Endometrial microvascular endothelial cells (primary cell): ENCODE measurements around the gene SIX5. TPM values are rescaled to one million over a fixed set of nuclear protein-coding genes. Genes with fewer than 3 reads are reported as not detected.

Experiments
- in situ Hi-C: cut with HindIII; loops from 2 replicates; pipeline ENCODE4 v1.10.0; 2017; ENCODE audit warnings: low sequenced_read_pairs, low pct_unique_long_range_greater_than_20kb; ENCODE audit errors: inconsistent ontology term
- total RNA-seq: library from RNA; depleted of rRNA; stranded (reverse); fragments of >200 nt; gene quantifications from one replicate; pipeline ENCODE4 v1.2.3, GENCODE V29; 2015; ENCODE audit errors: inconsistent ontology term

Gene SIX5
- total RNA-seq, 1 donor from 2014 or later: 6.8 TPM

DNA sequence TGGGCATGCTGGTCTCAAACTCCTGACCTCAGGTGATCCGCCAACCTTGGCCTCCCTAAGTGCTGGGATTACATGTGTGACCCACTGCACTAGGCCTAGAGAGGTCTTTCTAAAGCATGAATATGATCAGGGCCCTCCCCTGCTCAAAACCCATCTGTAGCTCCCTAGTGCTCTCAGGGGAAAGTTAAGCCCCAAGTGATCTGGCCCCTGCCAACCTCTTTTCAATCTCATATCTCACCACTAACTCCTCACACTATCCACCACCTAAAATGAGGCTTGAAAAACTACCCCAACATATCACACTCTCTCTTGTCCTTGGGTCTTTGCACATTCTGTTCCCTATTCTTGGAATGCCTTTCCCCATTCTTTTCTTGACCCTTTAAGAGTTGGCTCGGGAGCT is 25.6 kb upstream of the SIX5 start:
- in situ Hi-C loops: no loop called here

DNA sequence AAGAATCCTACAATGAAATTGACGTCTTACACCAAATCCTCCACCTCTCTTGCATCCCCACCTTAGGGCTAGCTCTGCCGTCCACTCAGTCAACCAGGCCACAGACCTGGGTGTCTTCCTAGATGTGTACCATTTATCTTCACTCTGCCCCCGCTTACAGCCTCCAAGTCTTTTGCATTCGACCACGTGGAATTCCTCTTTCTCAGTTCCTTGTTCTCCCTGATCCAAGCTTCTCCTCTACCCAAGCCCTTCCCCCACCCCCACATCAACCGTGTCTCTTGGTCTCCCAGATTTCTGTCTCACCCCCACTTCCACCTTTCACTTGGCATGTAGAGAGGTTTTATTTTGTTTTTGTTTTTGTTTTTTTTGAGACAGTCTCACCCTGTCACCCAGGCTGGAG is 24.8 kb upstream of the SIX5 start:
- in situ Hi-C loops: no loop called here

DNA sequence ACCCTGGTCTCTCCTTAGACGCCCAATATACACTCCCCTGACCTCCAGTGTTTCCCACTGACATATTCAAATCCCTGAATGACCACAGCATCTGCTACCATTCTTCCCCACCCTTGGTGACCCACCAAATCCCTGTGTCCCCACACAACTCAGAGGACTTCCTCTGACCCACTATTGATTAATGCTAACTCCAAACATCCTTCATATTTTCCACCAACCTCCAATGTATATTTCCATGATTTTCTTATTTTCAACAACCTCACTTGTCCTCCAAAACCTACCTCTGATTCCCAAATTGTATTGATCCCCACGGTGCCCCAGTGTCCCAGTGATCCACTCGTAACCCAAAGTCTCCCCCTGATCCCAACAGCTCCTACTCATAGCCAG is 24.1 kb upstream of the SIX5 start:
- in situ Hi-C loops: no loop called here

DNA sequence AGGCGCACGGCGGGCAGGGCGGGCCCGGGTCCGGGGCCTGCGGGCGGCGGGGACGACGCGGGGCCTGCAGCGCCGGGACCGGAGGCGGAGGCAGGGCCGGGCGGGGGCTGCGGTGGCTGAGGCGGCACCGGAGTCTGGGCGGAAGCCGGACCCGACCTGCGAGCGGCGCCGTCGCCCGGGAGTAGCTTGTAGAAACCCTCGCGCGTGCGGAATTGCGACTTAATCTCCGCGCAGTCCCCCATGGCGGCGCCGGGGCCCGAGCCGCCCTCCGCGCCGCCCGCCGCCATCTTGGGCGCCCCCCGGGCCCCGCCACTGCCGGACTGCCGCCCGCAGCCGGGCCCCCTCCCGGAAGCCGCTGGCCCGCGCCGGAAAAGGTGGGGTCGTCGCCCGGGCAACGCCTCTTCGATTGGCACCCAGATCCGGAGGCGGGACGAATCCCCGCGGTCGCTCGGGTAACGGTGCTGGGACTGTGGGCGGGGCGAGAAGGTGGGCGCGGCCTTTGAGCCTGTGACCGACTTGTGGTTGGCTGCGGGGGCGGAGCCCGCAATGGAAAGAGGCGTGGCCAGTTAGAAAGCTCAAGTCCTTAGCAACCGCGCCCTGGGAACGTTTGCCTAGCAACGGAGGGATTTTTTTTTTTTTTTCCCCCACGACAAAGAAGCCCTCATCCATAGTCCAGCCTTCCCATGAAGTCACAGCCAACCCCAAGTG is 23.6 kb upstream of the SIX5 start, which contains the start of gene DMWD:
Gene DMWD, minus strand, starts transcription at position 376 of the 708 bp plus-strand sequence. Its CDS starts 89 bp downstream, at position 287.
- in situ Hi-C loops: no loop called here

DNA sequence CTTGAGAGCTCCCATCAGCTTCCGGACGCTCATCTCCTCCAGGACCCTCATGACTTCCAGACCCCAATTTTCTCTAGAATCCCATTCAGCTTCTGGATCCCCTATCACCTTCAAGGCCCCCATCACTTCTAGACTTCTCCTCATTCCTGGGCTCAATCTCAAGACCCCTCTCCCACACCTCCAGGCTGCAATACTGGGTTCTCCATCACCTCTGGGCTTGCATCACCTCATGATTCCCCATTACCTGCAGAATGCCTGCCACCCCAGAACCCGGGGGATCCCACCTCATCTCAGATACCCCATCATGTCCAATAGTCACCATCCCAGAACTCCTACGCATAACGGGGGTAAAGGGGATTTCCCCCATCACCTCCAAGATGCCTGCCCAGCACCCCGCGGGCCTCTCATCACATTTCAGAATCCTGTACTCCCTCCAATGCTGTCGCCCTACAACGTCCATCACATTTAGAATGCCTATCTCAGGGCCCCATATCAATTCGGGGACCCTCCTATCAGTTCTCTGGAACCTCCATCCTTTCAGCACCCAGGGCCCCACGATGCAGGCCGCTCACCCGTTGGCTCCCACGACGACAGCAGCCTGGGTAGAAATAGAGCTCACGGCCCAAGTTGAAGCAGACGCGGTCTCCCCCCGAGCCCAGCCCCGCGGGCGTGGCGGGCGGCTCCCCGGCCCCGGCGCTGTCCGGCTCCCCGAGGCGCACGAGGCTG is 22.9 kb upstream of the SIX5 start:
- in situ Hi-C loops: no loop called here

DNA sequence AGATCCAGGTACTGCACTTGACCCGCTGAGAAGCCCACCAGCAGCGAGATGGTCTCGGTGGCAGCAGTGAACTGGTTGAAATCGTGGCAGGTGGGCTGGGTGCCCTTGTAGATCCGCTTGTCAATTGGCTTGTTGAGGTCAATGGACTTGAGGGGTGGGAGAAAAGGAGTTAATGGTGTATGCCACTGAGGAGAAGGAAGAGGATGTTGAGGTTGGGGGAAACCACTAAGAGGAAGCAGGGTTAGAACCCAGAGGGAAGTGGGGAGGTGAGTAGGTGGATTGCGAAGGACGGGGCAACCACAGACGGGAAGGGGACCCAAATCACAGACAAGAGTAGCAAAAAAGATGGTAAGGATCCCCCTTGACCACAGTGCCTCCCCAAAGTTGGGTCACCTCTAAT is 21.9 kb upstream of the SIX5 start:
- in situ Hi-C loops: no loop called here

DNA sequence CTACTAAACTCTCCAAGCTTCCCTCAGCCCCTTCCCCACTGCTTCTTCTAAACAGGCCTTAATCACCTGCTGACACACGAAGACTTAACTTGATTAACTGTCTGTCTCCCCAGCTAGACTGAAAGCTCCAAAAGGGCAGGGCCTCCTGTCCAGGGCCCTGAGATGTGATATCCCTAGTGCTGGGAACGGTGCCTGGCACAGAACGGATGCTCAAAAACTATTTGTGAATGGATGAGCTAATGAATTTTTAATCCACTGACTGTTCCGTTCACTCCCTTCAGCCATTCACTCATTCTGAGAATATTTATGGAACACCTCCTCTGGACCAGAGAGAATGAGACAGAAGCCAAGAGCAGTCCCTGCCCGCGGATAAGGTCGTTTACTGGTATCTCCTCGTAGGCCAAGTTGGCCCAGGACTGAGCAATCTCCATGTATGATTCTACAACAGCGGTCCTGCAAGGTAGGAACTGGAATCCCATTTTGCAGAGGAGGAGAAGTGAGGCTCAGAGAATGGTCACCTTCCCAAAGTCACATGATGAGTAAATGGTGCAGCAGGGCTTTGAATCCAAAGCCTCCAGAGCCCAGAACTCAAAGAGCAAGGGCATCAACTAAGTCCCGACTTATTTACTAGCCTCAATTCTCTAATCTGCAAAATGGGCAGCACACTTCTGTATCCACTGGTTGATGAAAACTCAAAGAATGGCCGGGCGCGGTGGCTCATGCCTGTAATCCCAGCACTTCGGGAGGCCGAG is 20.2 kb upstream of the SIX5 start:
- in situ Hi-C loops: no loop called here

DNA sequence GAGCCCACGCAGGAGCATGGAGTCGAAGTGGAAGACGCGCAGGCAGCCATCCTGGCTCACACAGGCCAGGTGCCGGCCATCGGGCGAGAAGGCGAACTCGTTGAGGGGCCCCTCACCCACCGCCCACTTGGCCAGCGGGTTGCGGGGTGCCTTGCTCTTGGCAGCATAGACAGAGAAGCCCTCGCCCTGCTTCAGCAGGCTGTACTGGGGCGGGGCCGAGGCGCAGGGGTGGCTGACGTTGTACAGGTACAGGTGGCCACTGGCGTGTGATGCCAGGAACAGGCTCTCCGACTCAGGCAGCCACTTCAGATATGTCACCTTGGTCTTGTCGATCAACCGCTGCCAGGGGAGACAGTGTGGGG is 17.5 kb upstream of the SIX5 start:
- in situ Hi-C loops: no loop called here

DNA sequence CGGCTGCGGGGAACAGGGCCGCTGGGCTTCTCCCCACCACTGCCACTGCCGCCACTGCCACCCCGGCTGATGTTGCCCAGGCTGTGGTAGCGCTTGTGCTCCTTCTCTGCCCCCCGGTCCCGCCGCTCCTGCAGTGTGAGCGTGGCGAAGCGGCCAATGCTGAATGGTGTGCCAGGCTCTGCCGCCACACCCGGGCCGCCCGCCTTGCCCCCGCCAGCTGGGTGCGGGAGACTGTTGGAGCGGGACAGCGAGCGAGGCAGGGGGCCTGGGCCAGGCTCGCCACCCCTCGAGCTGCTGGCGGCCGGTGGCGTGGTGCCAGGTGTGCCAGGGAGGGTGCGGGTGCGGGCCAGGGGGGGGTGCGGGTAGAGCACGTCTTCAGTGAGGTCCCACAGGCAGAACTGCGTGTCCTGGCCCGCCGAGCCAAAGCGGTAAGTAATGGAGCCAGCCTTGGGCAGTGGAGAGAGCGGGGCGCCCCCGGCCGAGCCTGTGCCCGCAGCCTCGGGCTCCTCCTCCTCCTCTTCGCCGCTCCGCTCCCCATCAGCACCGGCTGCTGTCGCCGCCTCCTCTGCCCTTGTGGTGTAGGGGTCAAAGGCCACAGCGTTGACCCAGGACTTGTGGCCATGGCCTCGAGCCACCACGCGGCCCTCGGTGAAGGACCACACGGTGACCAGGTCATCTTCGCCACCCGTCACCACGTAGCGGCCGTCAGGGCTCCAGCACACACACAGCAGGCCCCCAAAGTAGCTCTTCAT is 16.9 kb upstream of the SIX5 start:
- in situ Hi-C loops: no loop called here

DNA sequence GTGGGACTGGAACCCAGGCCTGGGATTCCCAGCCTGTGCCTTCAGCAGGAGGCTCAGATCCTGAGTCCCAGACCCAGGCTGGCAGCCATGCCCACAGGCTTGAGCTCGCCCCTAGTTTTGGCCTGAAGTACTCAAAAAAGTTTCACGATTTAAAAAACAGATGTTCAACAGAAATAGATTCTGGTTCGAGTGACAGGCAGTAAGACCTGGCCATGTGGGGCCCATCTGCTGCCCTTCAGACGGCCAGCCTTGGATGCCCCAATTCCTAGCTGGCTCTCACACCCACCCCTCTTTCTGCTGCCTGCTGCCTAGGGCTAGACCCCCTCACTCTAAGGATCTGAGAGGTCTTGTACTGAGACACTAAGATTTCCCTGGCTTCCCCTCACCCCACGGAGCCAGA is 16.0 kb upstream of the SIX5 start:
- in situ Hi-C loops: no loop called here

DNA sequence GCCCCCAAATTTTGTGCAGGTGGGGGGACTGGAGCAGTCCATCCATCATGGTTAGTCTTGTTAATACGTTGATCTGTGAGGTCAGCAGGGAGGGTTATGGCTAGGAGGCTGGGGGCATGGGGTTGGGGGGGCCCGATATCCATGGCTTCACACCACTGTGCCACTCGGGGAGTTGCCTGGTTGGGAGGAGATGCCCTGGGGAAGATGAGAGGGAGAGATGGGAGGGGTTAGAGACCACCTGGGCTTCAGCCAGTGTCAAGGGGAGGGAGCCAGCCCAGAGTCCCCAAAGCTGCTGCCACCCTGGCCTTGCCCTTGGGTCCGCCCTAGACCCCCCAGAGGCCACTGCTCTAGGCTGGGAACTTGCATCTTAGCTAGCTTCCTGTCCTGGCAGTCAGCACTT is 15.0 kb upstream of the SIX5 start:
- in situ Hi-C loops: no loop called here

DNA sequence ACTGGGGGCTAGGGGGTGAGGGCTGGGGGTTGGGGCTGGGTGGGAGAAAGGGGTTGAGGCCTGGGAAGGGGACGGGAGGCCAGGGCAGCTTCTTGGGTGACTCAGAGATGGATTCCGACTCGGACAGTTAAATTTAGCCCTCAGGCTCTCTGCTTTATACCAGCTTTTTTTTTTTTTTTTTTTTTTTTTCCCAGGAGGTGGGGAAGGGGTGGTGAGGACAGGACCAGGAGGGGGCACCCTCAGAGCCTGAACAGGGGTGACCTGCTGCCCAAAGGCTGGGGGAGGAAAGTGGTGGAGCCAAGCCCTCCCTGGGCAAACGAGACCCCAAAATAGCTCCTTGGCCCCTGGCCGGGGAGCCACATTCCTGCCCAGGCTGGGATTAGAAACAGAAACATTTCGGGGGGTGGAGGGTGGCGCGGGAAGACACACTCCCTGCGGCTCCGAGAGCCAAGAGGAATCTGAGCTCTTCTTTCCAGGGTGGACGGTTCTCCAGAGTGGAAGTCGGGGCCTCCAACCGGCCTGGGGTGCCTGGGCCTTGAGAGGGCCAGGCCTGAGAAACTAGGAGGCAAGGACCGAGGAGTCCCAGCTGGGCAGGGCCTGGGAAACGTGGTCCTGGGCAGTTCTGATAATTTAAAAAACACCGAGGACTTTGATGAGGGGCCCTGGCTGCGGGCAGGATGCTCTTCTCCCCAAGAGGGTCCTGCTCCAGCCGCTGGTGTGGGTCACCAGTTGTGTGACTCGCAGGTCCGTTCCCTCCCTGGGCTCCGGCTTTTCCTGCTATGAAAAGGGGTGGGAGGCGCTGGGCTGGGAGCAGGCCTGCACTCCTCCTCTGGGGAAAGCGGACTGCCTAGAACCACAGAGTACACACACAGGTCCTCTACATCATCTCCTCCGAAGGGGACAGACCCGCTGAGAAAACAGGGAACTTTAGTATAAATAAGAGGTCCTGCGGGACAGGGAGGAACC is 14.1 kb upstream of the SIX5 start:
- in situ Hi-C loops: no loop called here

DNA sequence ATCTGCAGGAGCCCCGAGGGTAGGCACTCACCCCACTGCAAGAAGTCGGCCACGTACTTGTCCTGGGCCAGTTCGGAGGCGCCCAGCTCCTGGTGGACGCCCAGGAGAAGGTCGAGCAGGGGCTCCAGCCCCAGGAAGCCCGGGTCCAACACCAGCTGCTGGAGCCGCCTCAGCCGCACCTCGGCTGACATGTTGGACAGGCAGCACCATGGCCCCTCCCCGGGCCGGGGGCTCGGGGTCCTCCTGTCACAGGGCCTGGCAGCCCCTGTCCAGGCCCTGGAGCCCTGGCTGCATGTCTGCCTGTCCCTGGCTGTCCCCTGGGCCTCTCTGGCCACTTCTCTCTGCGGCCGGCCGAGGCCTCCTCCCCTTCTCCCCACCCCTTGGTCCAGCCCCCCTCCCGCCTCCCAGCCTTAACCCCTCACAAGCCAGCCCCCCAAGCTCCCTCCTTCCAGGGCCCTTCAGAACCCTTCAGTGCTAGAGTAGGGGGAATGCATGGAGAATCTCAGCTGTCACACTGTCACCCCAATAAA is 13.2 kb upstream of the SIX5 start, which contains the start of gene DMPK:
Gene DMPK, minus strand, starts transcription at position 329 of the 530 bp plus-strand sequence. Its CDS starts 138 bp downstream, at position 191.
- in situ Hi-C loops: no loop called here

DNA sequence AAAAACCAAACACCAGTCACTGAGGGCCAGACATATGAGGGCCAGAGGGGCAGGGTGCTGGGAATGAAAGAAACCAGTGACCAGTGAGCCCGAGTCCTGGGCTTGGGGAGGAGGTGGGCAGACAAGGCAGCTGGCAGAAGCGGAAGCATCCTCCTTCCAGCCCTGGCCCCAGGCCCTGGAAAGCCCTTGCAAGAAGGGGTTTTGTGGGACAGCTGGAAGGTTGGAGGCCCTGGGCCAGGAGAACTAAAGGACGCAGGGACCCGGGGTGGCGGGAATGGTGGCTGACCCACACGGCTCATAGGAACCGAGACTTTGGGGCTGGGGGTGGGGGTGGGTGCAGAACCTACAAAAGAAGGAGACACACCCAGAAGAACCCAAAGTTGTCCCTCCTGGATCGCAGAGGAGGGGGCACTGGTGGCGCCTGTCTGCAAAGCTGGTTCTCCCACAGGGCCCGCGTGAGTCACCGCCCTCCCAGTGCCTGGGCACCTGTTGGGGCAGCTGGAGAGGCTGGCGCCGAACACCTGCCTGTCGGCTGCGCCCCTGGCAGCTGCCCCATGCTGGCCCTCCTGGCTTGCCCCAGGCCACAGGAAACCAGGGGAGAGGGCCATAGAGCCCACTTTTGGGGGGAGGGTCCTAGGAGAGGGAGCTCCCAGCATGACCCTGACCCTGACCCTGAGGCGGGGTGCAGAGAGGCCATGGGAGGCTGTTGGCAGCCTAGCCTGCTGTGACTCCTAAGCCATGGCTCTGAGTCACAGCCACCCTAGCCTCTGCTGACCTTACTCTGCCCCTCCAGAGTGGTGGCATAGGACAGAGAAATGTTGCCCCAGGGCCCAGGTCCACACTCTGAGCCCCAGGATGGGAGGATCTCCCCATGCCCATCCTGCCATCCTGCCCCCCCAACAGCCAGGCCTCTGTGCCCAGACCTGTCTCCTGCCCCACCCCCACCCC is 12.4 kb upstream of the SIX5 start:
- in situ Hi-C loops: no loop called here

DNA sequence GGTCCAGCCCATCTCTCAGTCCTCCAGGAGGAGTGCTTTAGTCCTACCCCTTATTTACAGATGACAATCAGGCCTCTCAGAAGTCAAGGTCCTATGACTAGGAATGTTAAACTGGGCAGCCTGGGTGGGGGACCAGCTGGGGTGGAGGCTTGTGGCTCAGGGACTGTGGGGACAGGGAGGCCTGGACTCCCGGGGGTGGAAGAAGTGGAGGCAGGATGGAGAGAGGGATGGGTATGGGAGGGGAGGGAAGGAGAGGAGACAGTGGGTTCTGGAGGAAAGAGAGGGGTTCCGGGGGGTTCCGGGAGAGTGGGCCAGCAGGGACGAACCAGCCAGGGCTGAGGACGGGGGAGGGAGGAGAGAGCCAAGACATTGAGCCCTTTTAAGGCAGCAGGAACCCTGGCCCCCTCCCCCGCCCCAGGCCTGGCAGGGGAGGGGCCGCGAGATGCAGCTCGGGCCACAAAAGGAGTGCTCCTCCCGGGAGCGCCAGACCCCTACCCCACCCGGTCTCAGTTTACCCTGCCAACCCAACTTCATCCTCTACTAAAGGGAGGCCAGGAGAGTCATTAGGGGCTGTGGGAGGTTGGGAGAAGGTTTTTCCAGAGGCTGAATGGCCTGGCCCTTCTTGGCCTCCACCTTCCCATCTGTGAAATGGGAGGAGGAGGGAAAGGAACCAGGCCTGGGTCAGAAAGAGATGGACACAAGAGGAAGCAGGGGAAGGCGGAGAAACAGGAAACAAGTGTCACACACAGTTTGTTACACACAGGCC is 11.6 kb upstream of the SIX5 start:
- in situ Hi-C loops: no loop called here

DNA sequence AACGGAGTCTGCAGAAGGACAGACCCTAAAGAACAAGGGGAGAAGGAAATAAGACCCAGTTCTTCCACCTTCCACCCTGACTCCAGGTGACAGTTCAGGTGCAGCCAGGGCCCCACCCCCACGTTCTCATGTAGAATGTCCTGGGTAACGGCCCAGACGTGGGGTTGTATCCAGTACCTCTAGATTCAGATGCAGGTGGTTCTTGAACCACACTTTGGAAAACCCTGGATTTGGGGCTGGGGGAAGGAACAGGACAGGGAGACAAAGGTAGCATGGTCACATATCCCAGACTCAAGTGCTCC is 11.0 kb upstream of the SIX5 start:
- in situ Hi-C loops: no loop called here
